Measurements from ENCODE around the gene ZCCHC14. TPM values are rescaled to one million over a fixed set of nuclear protein-coding genes. Genes with fewer than 3 reads are reported as not detected.
"Not testable (repeated sequence)": the region's sequence is repeated elsewhere in the genome, so short reads cannot be mapped to it uniquely, and the experiment has no call there.

ZCCHC14 gene
- polyA plus RNA-seq, 3 donors, result 33.8 to 38.1 (median 36.9) TPM

DNA sequence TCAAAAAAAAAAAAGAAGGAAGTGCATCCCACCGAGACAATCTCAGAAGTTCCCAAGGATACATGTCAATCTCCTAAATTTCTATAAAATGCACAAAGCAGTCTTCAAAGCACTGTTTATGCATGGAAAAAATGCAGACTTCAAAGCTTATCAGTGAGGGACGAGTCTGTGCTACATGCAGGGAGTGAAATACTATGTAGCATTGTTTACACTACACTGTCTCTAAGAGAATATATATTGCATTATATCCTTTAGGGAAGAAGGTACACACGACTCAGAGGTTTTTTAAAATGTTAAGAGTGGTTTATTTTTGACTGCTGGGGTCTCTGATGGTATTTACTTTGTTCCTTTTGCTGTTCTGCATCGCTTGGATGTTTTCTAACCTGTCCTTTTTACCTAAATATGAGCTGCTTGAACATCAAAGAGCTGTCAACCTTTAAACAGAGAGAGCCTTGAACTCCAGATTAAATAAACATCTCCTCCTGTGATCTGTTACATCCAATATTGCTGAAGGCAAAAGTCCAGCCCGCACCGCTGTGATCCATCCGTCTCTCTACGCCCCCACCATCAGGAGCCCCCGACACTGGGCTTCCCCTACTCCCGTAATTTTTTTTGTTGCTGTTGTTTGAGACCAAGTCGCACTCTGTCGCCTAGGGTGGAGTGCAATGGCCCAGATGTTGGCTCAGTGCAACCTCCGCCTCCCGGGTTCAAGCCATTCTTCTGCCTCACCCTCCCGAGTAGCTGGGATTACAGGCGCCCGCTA lies 110.6 kb downstream of the ZCCHC14 start:
- no peak for DNase-seq (ENCODE audit: extremely low read depth in 1 of 11, low read depth in 9 of 11, low spot score in 4 of 11)

DNA sequence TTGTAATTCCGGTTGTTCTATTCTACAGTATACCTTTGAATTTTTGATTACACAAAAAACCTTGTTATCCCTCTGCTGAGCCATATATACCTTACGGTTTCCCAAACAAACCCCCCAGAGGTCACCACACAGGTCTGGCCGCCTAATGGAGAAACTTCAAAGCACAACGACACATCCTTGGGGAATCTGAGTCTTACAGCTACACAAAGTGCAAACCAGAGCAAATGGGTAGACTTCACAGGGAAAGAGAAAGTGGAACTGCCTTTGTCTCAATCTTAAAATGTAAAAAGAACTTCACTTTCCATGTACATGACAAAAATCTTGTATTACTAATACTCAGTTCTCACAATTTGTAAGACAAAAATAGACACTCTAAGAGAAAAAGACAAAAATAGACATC lies 111.9 kb downstream of the ZCCHC14 start:
- no peak for DNase-seq (ENCODE audit: extremely low read depth in 1 of 11, low read depth in 9 of 11, low spot score in 4 of 11)

DNA sequence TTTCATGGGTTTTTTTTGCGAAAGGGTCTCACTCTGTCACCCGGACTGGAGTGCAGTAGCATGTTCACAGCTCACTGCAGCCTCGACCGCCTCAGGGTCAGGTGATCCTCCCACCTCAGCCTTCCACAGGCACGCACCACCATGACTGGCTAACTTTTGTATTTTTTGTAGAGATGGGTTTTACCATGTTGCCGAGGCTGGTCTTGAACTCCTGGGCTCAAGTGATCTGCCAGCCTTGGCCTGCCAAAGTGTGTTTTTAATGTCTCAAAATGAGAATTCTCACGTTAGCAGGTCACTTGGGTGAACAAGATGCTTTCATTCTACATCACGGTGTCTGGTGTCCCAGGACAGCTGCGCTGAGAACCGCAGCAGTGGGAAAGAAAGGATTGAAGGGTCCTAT lies 112.4 kb downstream of the ZCCHC14 start:
- DNase-seq (ENCODE audit: extremely low read depth in 1 of 11, low read depth in 9 of 11, low spot score in 4 of 11), result no peak

DNA sequence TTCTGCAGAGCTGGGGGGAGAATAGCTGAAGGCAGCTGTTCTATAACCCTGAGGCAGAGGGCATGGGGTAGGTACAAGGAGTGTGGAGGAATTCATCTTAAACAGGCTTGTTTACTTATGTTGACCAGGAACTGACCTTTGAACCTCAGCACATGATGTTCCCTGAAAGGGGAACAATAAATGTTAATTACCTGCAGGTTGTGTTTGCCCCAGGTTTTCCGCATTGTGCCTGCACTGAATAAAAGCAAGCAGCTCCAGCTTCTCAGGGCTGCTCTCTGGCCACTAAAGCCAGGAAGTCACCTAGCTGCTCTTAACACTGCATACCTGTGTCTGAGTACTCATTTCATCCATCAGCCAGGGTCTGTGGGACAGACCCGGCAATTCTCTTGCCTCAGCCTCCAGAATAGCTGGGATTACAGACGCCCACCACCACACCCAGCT lies 113.5 kb downstream of the ZCCHC14 start:
- DNase-seq (ENCODE audit: extremely low read depth in 1 of 11, low read depth in 9 of 11, low spot score in 4 of 11), result not testable (repeated sequence)

DNA sequence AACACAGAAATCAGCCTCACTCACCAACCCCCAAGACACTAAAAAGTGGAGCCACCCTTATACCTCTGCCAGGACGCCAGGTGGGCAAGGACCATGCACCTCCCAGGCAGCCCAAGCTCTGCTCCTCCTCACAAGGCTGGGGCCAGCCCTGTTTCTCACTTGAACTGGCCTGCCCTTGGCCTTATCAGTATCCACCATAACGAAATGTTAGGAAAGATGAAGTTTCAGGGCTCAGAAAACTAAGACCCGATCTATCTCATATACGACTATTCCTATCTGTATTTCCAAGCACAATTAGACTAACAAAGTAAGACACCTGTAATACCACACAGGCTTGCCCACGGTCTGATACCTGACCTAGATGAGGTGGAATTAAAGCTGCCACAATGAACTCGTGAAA lies 116.2 kb downstream of the ZCCHC14 start:
- DNase-seq (ENCODE audit: extremely low read depth in 1 of 11, low read depth in 9 of 11, low spot score in 4 of 11), result no peak

DNA sequence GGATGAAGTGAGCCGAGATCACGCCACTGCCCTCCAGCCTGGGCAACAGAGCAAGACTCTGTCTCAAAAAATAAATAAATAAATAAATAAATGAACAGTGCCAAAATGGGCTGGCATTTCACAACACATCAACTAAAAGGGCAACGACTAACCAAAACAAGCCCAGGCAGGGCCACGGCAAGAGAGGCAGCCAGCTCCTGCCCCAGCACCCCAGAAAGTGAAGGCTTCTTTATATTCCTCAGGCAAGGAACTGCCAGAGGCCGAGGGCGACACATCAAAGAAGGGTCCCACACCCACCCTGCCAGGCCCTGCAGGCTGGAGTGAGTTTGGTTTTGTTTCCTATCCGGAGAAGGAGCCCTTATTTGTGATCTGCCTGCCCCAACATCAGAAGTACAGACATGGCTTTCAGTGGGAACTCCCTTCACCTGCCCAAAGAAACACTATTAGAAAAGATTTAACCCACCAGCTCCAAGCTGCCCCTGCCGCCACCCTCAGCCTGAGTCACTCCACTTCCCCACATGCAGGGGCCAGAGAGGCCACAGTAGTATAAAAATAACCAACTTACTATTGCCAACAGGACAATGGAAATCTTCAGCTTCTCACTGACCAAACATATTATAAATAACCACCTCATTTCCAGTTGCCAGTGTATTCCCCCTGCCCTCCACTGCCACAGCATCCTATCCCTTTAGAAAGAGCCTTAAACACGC lies 117.2 kb downstream of the ZCCHC14 start:
- DNase-seq (ENCODE audit: extremely low read depth in 1 of 11, low read depth in 9 of 11, low spot score in 4 of 11), result no peak

- no peak for DNase-seq (ENCODE audit: extremely low read depth in 1 of 11, low read depth in 9 of 11, low spot score in 4 of 11)
These were observed 118.5 kb downstream of the ZCCHC14 start for GRCh38 chr16:87374313-87374712.

DNA sequence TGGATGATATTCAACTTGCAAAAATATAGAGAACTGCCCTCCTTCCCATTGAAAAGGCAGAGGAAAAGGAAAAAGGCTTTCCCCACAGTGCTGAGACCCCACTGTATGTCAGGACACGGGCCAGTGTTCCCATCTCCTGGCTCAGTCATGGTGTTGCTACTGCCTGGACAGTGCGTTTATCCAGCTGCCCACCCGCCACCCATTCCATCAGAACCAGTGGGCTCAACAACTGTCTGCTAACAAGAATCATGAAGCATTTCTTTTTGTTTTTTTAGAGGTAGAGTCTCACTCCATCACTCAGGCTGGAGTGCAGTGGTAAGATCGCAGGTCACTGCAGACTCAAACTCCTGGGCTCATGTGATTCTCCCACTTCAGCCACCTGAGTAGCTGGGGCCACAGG lies 120.5 kb downstream of the ZCCHC14 start:
- no peak for DNase-seq (ENCODE audit: extremely low read depth in 1 of 11, low read depth in 9 of 11, low spot score in 4 of 11)

GRCh38 chr16:87371261-87371866 lies 121.5 kb downstream of the ZCCHC14 start:
- DNase-seq (ENCODE audit: extremely low read depth in 1 of 11, low read depth in 9 of 11, low spot score in 4 of 11), result no peak

DNA sequence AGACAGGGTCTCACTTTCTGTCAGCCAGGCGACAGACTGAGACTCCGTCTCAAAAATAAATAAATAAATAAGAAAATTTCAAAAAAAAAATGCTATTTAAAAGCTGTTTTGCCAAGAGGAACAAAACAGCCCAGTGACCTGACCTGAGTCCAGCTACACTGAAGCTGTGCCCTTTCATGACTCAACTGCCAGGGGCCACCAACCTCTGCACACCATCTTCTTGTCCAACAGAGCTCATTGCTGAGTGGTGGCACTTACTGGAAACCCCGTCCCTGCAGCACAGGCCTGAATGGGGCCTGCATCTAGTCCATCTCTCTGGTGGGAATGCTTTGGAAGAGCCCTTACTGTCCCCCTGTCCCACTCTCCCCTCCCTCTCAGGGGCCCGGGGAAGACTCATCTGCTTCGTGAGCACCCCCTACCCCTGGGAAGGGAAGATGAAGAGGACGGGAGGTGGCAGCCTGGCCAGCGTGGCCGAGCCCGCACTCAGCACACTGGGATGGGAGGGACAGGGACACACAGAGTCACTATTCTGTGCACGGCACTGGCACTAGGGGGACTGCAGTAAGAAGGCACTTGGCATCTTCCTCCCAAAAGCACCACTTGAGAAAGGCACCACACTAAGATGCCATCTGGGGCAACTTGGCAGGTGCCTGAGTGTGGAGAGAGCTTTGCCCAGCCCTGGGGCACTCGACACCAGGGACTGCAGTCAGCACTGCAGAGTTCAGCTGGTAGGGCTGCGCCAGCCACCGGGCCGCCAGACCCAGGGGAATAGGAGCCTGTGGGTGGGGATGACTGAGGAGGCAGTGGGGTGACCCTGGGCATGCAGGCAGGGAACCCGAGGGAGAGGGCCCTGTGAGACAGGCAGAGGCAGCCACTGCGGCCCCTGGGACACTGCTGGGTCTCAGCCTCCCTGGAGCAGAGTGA lies 122.8 kb downstream of the ZCCHC14 start:
- no peak for DNase-seq (ENCODE audit: extremely low read depth in 1 of 11, low read depth in 9 of 11, low spot score in 4 of 11)

- no peak for DNase-seq (ENCODE audit: extremely low read depth in 1 of 11, low read depth in 9 of 11, low spot score in 4 of 11)
These were observed 123.6 kb downstream of the ZCCHC14 start for GRCh38 chr16:87369117-87369765.

- DNase-seq (ENCODE audit: extremely low read depth in 1 of 11, low read depth in 9 of 11, low spot score in 4 of 11), result no peak
These were observed 124.6 kb downstream of the ZCCHC14 start for GRCh38 chr16:87368029-87368770.

DNA sequence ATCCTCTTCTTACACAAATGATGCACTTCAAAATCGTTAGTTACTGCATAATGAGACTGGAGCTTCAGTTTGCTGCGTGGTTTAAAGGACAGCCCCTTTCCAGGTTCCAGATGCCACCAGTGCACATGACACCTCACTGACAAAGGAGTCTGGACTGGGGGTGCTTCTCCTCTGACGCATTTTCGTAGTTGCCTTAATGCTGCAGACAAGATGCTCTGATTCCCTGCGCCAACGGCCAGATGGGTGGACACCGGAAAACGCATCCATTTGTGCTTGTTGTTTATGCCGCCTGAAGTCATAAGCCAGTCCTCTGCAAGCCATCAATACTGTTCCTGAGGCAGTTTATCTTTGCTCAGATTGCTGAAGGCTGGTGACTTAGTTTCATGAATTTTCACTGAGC lies 125.3 kb downstream of the ZCCHC14 start:
- DNase-seq (ENCODE audit: extremely low read depth in 1 of 11, low read depth in 9 of 11, low spot score in 4 of 11), result no peak

DNA sequence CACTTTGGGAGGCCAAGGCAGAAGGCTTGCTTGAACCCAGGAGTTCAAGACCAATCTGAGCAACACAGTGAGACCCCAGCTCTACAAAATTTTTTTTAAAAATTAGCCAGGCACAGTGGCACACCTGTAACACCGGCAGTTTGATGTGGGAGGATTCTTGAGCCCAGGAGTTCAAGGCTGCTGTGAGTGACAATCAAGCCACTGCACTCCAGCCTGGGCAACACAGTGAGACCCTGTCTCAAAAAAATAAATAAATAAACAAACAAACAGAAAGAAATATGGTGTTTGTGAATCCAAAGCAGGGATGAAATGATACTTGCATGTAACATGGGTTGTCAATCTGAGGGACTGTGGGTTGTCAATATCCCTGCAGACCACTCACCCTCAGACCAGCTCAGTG lies 125.9 kb downstream of the ZCCHC14 start:
- DNase-seq (ENCODE audit: extremely low read depth in 1 of 11, low read depth in 9 of 11, low spot score in 4 of 11), result no peak

DNA sequence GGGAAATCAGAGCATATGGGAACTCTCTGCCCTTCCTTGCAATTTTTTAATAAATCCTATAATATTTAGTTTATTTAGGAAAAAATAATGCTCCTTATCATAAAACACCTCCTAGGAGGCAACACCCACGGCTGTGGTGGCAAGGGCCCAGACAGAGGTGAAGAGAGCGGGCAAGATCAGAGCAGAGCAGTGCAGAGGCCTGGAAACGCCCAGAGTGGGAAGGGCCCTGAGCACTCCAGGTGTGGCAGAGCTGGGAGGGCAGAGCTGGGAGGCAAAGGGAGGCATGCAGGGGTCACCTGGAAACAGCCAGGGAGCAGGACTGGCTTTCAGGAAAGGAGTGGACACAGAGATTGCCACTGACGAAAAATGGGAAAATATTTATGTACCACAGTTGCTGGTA lies 126.5 kb downstream of the ZCCHC14 start:
- no peak for DNase-seq (ENCODE audit: extremely low read depth in 1 of 11, low read depth in 9 of 11, low spot score in 4 of 11)

GRCh38 chr16:87365021-87365713 lies 127.7 kb downstream of the ZCCHC14 start:
- DNase-seq (ENCODE audit: extremely low read depth in 1 of 11, low read depth in 9 of 11, low spot score in 4 of 11), result no peak

DNA sequence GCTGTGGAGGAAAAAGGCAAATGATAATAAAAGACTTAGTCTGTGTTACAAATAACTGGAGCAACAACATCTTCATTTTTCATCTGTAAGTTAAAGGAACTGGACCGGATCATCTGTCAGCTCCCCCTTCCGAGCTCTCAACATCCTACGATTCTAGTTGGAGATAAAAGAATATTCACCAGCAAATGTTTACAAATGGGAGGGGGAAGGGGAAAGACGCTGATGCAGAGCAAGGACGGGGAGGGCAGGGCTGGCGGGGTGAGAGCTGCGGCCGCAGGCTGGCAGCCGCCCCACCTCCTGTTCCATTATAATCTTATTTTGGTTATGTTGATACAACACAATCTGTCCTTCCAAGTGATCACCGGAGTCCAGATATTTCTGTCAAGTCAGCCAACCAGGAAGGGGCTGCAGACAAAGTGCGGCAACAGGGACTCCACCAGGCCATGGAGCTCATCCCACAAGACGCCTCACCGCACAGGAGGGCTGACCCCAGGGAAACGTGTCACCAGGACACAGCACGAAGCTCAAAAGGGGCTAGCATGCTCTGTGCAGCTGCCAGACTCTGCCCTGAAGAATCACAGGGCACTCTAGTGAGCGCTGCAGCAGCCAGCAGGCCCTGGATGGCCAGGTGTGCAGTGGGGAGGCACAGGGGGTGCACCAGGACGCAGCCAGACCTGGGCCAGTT lies 128.9 kb downstream of the ZCCHC14 start:
- no peak for DNase-seq (ENCODE audit: extremely low read depth in 1 of 11, low read depth in 9 of 11, low spot score in 4 of 11)
